Testis (tissue), 5 donors: ENCODE data around the gene URB2. TPM values are rescaled to one million over a fixed set of nuclear protein-coding genes. Genes with fewer than 3 reads are reported as not detected.

ENCODE experiments used
- DNase-seq: peaks from one replicate; pipeline ENCODE4 v3.0.0-alpha.2; 2019
- H3K27ac ChIP-seq, 2 donors: fragments of 200-600 bp; sonication (generic); one replicate each; pipeline ENCODE4 v1.5.1; 2019
- H3K27me3 ChIP-seq: fragments of 200-600 bp; sonication (generic); one replicate; pipeline ENCODE4 v1.5.1; 2019
- H3K36me3 ChIP-seq: fragments of 200-600 bp; sonication (generic); one replicate; pipeline ENCODE4 v1.5.1; 2017; ENCODE audit warnings: low read depth; ENCODE audit errors: missing control alignments
- H3K4me1 ChIP-seq: fragments of 200-600 bp; sonication (generic); one replicate; pipeline ENCODE4 v1.5.1; 2019
- H3K4me3 ChIP-seq, 2 donors: fragments of 200-600 bp; sonication (generic); one replicate each; pipeline ENCODE4 v1.5.1; 2017 to 2019
- H3K9me3 ChIP-seq: fragments of 200-600 bp; sonication (generic); one replicate; pipeline ENCODE4 v1.5.1; 2017
- CTCF ChIP-seq, 3 experiments: fragments of 450-650 bp in 2 of 3; fragments of 200-600 bp in 1 of 3; sonication (generic) in 1 of 3; IDR thresholded peaks; one replicate each; pipeline ENCODE4 v1.5.1; 2016 to 2019; ENCODE audit warnings: antibody characterized with exemption in 3 of 3, mild to moderate bottlenecking in 2 of 3, moderate library complexity in 1 of 3
- POLR2A ChIP-seq: fragments of 450-650 bp; IDR thresholded peaks from one replicate; pipeline ENCODE4 v1.6.1; 2017; ENCODE audit warnings: antibody characterized with exemption, mild to moderate bottlenecking, moderate library complexity
- WGBS, 2 donors: methylation state at CpG; one replicate each; pipeline ENCODE4 v1.1.5; 2018; 5-methylcytosine and 5-hydroxymethylcytosine counted together
- intact Hi-C: fragments of 100-400 bp; cut with DNase I; formaldehyde crosslinking; loops from one replicate; pipeline ENCODE4 v1.15.1; 2023; ENCODE audit warnings: low total_unique reads
- long read RNA-seq, 2 donors: transcript quantifications; one replicate each; lab custom pipeline, GENCODE V29; 2026
- polyA plus RNA-seq: library from polyadenylated mRNA; stranded (reverse); fragments of 350-450 nt; fragmentation: Illumina TruSeq; extraction: RNeasy Lipid Tissue Mini Kit (QIAGEN cat#74804); gene quantifications from one replicate; pipeline ENCODE4 v1.2.3, GENCODE V29; 2014; ENCODE audit warnings: low read depth, low replicate concordance; ENCODE audit not compliant: insufficient read depth
- total RNA-seq, 2 donors: library from RNA; depleted of rRNA; stranded (reverse); fragments of >200 nt; gene quantifications; one replicate each; pipeline ENCODE4 v1.2.3, GENCODE V29; 2016

URB2 gene
- total RNA-seq: 10 to 100 TPM; 18.7 to 18.8 TPM
- polyA plus RNA-seq: 15.9 TPM
- long read RNA-seq, donor 1, full-length matches to known transcripts: 3 of 3 reads
- long read RNA-seq, donor 1, partial matches to known transcripts: 0 of 3 reads
- long read RNA-seq, donor 1, other reads (novel, unspliced or antisense): 0 of 3 reads
- long read RNA-seq, donor 2, full-length matches to known transcripts: 2 of 2 reads
- long read RNA-seq, donor 2, partial matches to known transcripts: 0 of 2 reads
- long read RNA-seq, donor 2, other reads (novel, unspliced or antisense): 0 of 2 reads

DNA sequence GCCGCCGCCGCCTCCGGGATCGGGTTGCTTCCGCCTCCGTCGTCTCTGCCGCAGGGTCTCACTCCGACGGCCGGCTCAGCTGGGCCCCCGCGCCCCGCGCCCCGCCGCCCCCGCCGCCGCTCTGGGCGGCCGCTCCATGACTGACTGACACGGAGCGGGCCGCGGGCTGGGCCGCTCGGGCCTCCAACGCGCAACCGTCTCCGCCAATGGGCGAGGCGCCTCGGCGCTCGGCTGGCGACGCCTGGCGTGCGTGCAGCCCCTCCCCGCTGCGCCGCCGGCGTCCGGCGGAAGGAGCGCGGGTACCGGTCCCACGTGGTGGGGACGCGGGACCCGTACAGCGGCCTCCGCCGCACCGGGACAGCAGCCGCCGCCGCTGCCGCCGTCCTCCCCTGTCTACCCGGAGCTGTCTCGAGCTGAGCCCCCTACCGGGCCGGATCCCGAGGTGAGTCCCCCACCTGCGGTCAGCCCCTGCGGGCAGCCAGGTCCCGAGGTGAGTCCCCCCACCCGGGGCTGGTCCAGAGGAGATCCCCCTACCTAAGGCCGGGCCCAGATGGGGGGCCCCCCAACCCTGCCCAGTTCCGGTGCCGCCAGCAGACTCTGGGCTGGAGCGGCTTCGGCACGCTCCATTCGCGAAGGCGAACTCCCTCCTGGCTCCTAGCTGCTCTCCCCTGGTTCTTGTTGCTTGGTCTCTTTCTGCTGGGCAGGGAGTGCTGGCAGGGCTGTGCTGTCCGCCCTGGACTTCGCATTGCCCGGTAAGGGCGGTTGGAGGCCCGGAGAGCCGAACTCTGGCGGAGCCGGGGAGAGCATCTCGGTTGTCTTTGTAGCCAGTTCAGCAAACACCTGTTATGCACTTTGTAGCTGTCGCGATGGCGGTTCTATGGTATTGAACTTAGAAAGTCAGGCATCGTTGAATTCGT, at the start of gene URB2, which contains the start of gene TAF5L:
URB2 (plus strand) TSS at position 333 of the 917 bp plus-strand sequence. CDS start 1,387 bp downstream, outside the sequence.
TAF5L (minus strand) TSS at position 208 of the 917 bp plus-strand sequence. CDS start 11,640 bp downstream, outside the sequence.
- TF ChIP-seq CTCF (IDR thresholded peaks at IDR 0.05): peak in 1 of 3 experiments; percentile 1
- no peak for TF ChIP-seq POLR2A

DNA sequence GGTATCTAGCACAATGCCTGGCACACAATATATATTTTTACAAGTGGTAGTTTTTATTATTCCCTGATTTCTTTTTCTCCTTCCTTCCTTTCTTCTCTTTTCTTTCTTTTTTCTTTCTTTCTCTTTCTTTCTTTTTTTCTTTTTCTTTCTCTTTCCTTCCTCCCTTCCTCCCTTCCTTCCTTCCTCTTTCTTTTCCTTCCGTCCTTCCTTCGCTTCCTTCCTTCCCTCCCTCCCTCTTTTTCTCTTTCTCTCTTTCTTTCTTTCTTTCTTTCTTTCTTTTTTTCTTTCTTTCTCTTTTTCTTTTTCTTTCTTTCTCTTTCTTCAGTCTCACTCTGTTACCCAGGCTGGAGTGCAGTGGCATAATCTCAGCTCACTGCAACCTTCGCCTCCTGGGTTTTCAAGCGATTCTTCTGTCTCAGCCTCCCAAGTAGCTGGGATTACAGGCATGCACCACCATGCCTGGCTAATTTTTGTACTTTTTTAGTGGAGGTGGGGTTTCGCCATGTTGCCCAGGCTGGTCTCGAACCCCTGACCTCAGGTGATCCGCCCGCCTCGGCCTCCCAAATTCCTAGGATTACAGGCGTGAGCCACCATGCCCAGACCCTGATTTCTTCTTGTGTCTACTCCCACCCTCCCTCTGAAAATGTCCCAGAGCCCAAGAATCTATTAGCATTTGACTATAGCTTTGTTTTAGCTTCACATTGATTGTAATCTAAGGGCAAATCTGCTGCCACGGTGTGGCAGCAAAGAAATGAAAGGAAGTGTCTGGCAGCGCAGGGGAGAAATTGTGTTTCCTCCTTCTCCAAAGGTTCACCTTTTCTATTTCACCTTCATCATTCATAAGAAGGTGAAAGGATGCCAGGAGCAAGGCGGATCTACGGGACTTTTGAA, 47.6 kb upstream of the URB2 start:
- intact Hi-C loops: no loop called here
- Histone ChIP-seq H3K27me3 (no peaks in the 10 kb centered on the region), H3K9me3 (no peaks in the 10 kb centered on the region), H3K36me3 (no peaks in the 10 kb centered on the region), H3K4me3 (no peak overlapping the region), H3K27ac (peak overlapping the region; percentile 10 to 63), H3K4me1 (peaks cover 12% of the 10 kb centered on the region)
- TF ChIP-seq CTCF (IDR thresholded peaks at IDR 0.05): no peak
- TF ChIP-seq POLR2A: no peak
- no peak for DNase-seq
- 75 to 76% methylated on average over 14 of the region's 14 CpGs for WGBS, 2 donors

More for the DNA sequence above, at the start of gene URB2, which contains the start of gene TAF5L:
- peak; percentile 88 for DNase-seq
- WGBS, 2 donors: 0 to 1% methylated on average over 13 to 51 of the region's 97 CpGs
- H3K4me1 ChIP-seq: peaks cover 18% of the 10 kb centered on the region
- no peaks in the 10 kb centered on the region for H3K36me3 ChIP-seq
- intact Hi-C loops: loop anchor here (5.0 kb wide), 1 partner anchor 69 kb away; the partner anchor contains the start of gene ABCB10
- no peaks in the 10 kb centered on the region for H3K9me3 ChIP-seq
- H3K27ac ChIP-seq: peak within 1 kb of the TSS; percentile 12 to 89
- no peaks in the 10 kb centered on the region for H3K27me3 ChIP-seq
- H3K4me3 ChIP-seq: peak within 1 kb of the TSS; percentile 87 to 90

DNA sequence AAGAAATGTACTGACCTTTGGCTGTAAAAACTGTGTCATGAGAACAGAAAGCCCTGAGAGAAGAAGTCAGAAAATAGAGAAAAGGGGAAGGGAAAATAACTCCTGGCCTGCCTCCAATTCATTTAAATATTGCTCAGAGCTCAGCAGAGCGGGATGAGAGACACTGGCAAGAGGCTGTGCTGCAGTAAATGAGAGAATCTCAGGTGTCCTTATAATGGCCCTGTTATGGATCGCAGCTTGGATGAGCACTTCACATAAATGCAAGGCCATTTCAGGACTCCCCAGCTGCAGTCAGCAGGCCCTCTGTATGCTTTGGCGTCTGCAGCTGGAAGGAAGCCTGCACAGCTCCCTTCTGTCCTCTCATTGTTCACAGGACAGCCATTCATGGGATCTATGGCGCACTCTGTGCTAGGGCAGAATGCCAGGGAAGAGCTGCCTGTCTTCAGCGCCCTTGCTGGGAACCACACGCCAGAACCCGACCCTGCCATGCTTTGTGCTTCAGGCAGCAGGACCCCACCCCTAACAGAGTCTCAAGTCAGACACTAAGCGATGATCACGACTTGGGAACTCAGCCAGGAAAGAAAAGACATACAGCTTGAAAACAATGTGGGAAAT, 46.9 kb upstream of the URB2 start:
- no peaks in the 10 kb centered on the region for H3K36me3 ChIP-seq
- WGBS, 2 donors: 21 to 35% methylated on average over 9 of the region's 9 CpGs
- no peak overlapping the region for H3K4me3 ChIP-seq
- H3K27me3 ChIP-seq: no peaks in the 10 kb centered on the region
- TF ChIP-seq POLR2A (no peak), CTCF (IDR thresholded peaks at IDR 0.05) (no peak)
- peak overlapping the region; percentile 10 to 63 for H3K27ac ChIP-seq
- H3K9me3 ChIP-seq: no peaks in the 10 kb centered on the region
- DNase-seq: peak; percentile 79
- H3K4me1 ChIP-seq: peaks cover 12% of the 10 kb centered on the region
- intact Hi-C loops: no loop called here

- WGBS, 2 donors: 90 to 91% methylated on average over 3 of the region's 3 CpGs
- Histone ChIP-seq H3K4me3 (no peak overlapping the region), H3K36me3 (no peaks in the 10 kb centered on the region), H3K4me1 (peaks cover 12% of the 10 kb centered on the region), H3K27me3 (no peaks in the 10 kb centered on the region), H3K27ac (no peak overlapping the region), H3K9me3 (no peaks in the 10 kb centered on the region)
- TF ChIP-seq CTCF (IDR thresholded peaks at IDR 0.05) (no peak), POLR2A (no peak)
- no peak for DNase-seq
- intact Hi-C loops: no loop called here
These were observed 44.6 kb upstream of the URB2 start for GRCh38 chr1:229581485-229581884.
